ENCODE data around the gene CALN1.
A peak's percentile ranks its signal among the peaks of the same experiment; 100 is the strongest.

CALN1 gene

DNA sequence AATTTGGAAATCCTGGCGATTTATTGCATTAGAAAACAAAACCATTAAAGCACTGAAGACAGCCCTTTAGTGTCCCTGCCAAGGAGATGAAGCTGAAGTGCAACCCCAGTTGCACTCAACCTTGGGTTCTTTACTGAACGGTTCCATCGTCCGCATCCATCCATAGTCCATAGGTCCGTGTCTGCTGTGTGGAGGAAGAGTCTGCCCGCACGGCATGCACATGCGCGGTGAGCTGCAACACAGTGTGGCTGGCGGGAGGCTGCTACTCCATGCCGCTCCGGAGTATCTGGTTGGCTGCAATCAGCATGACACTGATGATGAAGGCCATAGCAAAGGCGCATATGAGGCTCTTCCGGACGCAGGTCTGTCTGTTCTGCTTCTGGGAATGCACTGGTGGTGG is 624.6 kb downstream of the CALN1 start:
- TF ChIP-seq ZNF707 (tag by site-specific recombination; IDR thresholded peaks at IDR 0.05) (no peak), KLF10 (tag by site-specific recombination; IDR thresholded peaks at IDR 0.05) (no peak), PRDM4 (tag by site-specific recombination; IDR thresholded peaks at IDR 0.05) (no peak), ZNF362 (tag by site-specific recombination; IDR thresholded peaks at IDR 0.05) (no peak), TRIM28 (IDR thresholded peaks at IDR 0.05; ENCODE audit: borderline replicate concordance, low read length) (peak; percentile 89; the same call in 1 of the 2 replicates), ZNF473 (tag by site-specific recombination; IDR thresholded peaks at IDR 0.05) (no peak), ZNF792 (tag by site-specific recombination; IDR thresholded peaks at IDR 0.05) (no peak), ZNF169 (tag by site-specific recombination; IDR thresholded peaks at IDR 0.05) (no peak), ZIC2 (tag by site-specific recombination; IDR thresholded peaks at IDR 0.05) (no peak), SETDB1 (IDR thresholded peaks at IDR 0.05; ENCODE audit: insufficient read length, low read length) (peak; percentile 20), BCL6B (tag by site-specific recombination; IDR thresholded peaks at IDR 0.05) (no peak)
- TF ChIP-seq, protein P1, sequence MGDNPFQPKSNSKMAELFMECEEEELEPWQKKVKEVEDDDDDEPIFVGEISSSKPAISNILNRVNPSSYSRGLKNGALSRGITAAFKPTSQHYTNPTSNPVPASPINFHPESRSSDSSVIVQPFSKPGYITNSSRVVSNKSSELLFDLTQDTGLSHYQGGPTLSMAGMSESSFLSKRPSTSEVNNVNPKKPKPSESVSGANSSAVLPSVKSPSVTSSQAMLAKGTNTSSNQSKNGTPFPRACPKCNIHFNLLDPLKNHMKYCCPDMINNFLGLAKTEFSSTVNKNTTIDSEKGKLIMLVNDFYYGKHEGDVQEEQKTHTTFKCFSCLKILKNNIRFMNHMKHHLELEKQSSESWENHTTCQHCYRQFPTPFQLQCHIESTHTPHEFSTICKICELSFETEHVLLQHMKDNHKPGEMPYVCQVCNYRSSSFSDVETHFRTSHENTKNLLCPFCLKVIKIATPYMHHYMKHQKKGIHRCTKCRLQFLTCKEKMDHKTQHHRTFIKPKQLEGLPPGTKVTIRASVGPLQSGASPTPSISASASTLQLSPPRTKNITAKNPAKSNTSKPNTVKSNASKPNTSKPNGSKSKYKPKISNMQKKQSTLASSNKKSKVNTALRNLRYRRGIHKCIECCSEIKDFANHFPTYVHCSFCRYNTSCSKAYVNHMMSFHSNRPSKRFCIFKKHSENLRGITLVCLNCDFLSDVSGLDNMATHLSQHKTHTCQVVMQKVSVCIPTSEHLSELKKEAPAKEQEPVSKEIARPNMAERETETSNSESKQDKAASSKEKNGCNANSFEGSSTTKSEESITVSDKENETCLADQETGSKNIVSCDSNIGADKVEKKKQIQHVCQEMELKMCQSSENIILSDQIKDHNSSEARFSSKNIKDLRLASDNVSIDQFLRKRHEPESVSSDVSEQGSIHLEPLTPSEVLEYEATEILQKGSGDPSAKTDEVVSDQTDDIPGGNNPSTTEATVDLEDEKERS (tag by site-specific recombination; IDR thresholded peaks at IDR 0.05): no peak
- TF ChIP-seq, protein P2, sequence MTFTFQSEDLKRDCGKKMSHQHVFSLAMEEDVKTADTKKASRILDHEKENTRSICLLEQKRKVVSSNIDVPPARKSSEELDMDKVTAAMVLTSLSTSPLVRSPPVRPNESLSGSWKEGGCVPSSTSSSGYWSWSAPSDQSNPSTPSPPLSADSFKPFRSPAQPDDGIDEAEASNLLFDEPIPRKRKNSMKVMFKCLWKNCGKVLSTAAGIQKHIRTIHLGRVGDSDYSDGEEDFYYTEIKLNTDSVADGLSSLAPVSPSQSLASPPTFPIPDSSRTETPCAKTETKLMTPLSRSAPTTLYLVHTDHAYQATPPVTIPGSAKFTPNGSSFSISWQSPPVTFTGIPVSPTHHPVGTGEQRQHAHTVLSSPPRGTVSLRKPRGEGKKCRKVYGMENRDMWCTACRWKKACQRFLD (tag by site-specific recombination; IDR thresholded peaks at IDR 0.05): no peak
- ChIA-PET CTCF (no interaction called here), POLR2A (no interaction called here)
- no peaks in the 10 kb centered on the region for H3K9me3 ChIP-seq (ENCODE audit: control insufficient read depth, insufficient read depth, low read depth, low read length)
- H3K27ac ChIP-seq (ENCODE audit: extremely low read depth, low read depth, low read length): no peak overlapping the region
- no peaks in the 10 kb centered on the region for H3K4me1 ChIP-seq (ENCODE audit: control insufficient read depth, insufficient read depth, low read length)
- no peak overlapping the region for H3K4me3 ChIP-seq (ENCODE audit: low read depth, low read length)
- no peaks in the 10 kb centered on the region for H3K36me3 ChIP-seq (ENCODE audit: control insufficient read depth in 2 of 2, insufficient read depth in 1 of 2, low read length in 2 of 2)

DNA sequence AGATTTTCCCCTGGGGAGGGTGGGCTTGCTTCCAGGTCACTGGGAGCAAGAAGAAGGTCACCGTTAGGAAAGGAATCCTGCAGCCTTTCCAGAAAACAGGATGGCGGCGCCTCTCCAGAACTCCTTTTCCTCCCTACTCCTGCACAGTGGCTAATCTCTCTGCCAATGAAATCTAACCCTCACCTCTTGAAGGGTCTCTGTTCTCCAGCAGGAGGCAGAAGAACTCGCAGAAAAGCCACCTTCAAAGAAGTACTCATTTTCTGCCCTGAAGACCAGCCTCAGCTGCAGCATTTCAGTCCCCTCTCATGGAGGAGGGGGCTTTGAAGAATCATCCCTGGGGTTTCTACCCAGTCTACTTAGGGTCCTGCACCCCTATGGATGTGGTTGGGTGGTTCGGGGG is 626.9 kb downstream of the CALN1 start:
- TF ChIP-seq ZNF202 (tag by site-specific recombination; IDR thresholded peaks at IDR 0.05; ENCODE audit: borderline replicate concordance) (no peak), ZNF585B (tag by site-specific recombination; IDR thresholded peaks at IDR 0.05) (no peak), ZNF157 (tag by site-specific recombination; IDR thresholded peaks at IDR 0.05) (no peak), TSHZ1 (tag by site-specific recombination; IDR thresholded peaks at IDR 0.05; ENCODE audit: borderline replicate concordance) (no peak), ZFP69B (tag by site-specific recombination; IDR thresholded peaks at IDR 0.05) (no peak)
- H3K9me3 ChIP-seq (ENCODE audit: control insufficient read depth, insufficient read depth, low read depth, low read length): no peaks in the 10 kb centered on the region
- no peak overlapping the region for H3K4me3 ChIP-seq (ENCODE audit: low read depth, low read length)
- no peaks in the 10 kb centered on the region for H3K36me3 ChIP-seq (ENCODE audit: control insufficient read depth in 2 of 2, insufficient read depth in 1 of 2, low read length in 2 of 2)
- CTCF ChIA-PET: no interaction called here
- POLR2A ChIA-PET: no interaction called here
- H3K27ac ChIP-seq (ENCODE audit: extremely low read depth, low read depth, low read length): no peak overlapping the region
- H3K4me1 ChIP-seq (ENCODE audit: control insufficient read depth, insufficient read depth, low read length): no peaks in the 10 kb centered on the region
